Measurements from ENCODE around the gene HTRA3. TPM values are rescaled to one million over a fixed set of nuclear protein-coding genes. Genes with fewer than 3 reads are reported as not detected.

HTRA3 gene
- polyA plus RNA-seq, 4 donors, result 8.2 to 16.7 (median 10.7) TPM

DNA sequence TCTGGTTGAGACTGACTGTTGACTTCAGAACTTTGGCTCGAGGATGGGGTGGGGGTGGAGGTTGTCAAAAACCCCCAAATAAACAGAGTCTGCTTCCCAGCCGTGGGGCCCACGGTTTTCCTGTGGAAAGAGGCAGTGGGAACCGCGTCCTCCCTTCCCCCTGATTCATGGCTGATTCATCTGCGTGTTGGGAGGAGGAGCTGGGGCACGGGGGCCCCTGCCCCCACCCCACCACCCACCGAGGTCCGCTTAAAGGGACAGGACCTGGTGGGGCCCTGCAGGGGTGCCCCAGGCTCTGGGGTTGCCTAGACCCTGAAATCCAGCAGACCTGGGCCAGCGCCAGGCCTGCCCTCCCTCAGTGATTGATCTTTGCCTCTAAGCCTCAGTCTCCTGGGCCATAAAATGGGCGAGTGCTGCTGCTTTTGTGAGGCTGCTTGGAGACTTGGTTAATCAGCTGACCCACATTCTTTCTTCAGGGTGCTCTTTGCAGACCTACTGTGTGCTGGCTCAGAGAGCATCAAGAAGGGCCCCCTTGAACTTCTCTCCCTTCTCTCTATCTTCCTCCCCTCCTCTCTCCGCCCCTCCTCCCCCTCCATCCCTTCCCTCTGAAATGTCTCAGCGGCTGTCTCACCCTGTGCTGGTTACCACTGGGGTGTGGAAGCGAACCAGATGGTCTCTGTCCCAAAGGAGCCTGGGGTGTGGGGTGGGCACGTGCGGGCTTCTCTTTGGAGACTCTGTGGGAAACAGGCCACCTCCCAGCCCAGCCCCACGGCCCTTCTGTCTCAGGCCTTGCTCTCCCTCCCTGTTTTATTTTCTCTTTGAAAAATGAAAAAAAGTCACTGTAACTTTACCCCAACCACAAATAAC, 9.1 kb downstream of the HTRA3 start:
- no peak for DNase-seq (ENCODE audit: low read depth in 4 of 4, low spot score in 2 of 4)

DNA sequence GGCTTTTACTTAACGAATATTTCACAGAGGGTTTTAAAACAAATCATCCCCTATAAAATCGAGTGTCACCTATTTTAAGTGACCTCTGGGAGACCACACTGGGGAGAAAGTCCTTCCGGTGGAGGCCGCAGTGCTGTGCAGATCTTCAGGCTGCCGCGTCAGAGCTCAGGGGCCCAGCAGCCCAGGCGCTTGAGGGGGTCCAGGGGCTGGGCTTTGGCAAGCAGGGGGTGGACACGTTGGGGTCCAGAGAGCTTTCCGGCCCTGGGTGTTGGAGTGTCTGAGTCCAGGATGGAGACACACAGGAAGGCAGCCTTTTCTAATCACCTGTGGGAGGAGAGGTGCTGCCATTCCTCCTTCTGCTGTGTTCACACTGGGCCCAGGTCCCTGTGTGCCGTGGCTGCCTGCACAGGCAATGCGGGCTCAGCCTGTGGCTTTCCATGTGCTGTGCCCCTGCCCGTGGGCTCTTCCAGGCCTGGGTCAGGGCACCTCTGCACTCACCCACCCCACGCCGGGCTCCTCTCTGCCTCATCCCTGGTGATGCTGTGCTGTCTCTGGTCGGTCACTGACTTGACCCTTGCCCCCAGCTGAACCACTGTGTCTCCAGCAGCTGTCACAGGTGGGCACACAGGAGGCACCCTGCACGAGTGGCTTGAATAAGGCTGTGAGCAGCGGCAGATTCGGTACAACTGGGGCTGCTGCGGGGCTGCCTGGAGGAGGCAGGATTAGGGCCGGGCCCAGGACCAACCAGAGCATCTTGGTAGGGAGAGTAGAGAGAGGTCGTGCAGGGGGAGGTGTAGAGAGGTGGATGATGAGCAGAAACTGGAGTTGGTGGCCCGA, 10.0 kb downstream of the HTRA3 start:
- DNase-seq (ENCODE audit: low read depth in 4 of 4, low spot score in 2 of 4), result no peak

GRCh38 chr4:8280158-8280875, 10.8 kb downstream of the HTRA3 start:
- no peak for DNase-seq (ENCODE audit: low read depth in 4 of 4, low spot score in 2 of 4)

GRCh38 chr4:8280876-8281440, 11.4 kb downstream of the HTRA3 start:
- DNase-seq (ENCODE audit: low read depth in 4 of 4, low spot score in 2 of 4), result no peak

GRCh38 chr4:8281519-8282133, 12.1 kb downstream of the HTRA3 start:
- DNase-seq (ENCODE audit: low read depth in 4 of 4, low spot score in 2 of 4), result no peak

DNA sequence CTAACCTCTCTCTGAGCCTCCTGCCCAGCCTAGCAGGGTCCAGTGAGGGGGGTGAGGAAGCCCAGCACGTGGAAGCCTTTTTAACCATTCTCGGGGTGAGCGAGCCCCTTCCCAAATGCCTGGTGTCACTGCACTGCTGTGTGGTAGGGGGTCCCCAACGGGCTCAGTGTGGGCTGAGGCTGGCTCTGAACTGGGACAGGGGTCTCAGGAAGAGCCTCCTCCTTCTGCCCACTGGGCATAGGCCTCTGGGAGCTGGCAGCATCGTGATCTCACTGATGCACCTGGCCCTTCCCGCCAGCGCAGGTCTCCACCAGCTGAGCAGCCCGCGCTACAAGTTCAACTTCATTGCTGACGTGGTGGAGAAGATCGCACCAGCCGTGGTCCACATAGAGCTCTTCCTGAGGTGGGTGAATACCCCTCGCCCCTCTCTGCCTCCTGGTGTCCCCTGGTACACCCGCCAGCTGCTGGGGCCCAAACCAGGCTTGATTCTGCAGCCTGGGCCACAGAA, 12.6 kb downstream of the HTRA3 start:
- no peak for DNase-seq (ENCODE audit: low read depth in 4 of 4, low spot score in 2 of 4)

DNA sequence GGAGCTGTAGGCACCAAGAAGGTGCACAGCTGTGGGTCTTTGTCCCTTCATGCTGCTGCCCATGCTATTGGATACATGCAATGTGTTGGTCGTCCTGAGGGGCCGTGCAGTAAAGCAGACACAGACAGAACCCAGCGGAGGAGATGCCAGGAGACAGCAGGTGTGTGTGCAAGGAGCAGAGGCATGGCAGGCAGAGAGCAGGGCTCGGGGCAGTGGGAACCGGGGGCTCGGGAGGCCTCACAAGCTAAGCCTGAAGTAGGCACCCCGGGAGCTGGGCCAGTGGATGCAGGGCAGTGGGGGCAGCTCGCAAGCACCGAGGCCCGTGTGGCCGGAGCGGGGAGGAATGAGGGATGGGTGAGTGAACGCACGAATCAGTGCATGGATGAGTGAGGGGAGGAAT, 13.2 kb downstream of the HTRA3 start:
- no peak for DNase-seq (ENCODE audit: low read depth in 4 of 4, low spot score in 2 of 4)

DNA sequence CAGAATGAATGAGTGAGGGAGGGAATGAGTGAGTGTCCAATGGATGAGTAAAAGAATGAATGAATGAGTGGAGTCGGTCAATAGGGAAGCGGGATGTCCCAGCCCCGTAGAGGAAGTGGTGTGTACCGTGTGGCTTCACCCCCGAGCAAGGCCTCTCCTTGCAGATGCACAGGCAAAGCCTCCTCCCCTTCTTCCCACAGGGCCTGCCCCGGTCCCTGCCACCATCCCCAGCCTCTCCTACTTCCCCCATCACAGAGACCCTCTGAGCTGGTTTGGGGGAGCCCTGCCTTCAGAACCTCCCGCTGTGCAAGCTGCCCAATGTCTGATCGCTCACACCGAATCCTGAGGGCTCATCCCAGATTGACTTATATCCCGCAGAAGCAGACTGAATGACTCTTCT, 13.6 kb downstream of the HTRA3 start:
- no peak for DNase-seq (ENCODE audit: low read depth in 4 of 4, low spot score in 2 of 4)

- DNase-seq (ENCODE audit: low read depth in 4 of 4, low spot score in 2 of 4), result no peak
Measured at GRCh38 chr4:8283631-8284121, 14.1 kb downstream of the HTRA3 start.

GRCh38 chr4:8284391-8284790, 14.8 kb downstream of the HTRA3 start:
- DNase-seq (ENCODE audit: low read depth in 4 of 4, low spot score in 2 of 4), result no peak

GRCh38 chr4:8285143-8285975, 15.8 kb downstream of the HTRA3 start:
- no peak for DNase-seq (ENCODE audit: low read depth in 4 of 4, low spot score in 2 of 4)

- no peak for DNase-seq (ENCODE audit: low read depth in 4 of 4, low spot score in 2 of 4)
Measured at GRCh38 chr4:8285976-8286718, 16.6 kb downstream of the HTRA3 start.

GRCh38 chr4:8286719-8287342, 17.3 kb downstream of the HTRA3 start:
- DNase-seq (ENCODE audit: low read depth in 4 of 4, low spot score in 2 of 4), result no peak

DNA sequence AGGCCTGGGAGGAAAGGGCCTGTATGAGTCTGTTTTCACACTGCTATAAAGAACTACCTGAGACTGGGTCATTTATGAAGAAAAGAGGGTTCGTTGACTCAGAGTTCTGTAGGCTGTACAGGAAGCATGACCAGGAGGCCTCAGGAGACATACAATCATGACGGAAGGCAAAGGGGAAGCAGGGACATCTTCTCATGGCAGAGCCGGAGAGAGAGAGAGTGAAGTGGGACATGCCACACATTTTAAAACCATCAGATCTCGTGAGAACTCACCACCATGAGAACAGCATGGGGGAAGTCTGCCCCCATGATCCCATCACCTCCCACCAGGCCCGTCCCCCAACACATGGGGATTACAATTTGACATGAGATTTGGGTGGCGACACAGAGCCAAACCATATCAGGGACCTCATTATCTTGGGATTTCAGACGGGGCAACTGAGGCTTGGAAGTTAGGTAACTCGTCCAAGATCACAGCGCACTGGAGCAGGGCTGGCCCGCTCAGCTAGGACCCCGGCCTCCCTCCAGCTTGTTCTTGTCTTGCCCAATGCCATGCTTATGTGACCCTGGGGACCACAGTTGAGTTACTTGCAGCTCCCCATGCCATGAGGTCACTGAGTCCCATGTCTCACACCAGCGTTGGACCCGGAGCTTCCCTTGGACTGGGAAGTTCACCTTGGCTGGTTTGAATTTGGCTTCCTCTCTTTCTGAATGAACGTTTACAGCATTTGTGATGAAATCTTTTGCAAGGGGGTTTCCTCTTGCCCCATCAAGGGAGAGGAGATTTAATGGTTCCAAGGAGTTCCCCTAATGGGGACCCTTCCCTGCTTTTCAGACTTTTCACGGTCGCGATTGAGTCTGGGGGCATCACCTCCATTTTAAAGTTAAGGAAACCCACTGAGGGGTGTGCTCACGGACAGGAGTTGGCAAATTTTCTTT, 18.1 kb downstream of the HTRA3 start:
- DNase-seq (ENCODE audit: low read depth in 4 of 4, low spot score in 2 of 4), result no peak

GRCh38 chr4:8289151-8289750, 19.7 kb downstream of the HTRA3 start:
- DNase-seq (ENCODE audit: low read depth in 4 of 4, low spot score in 2 of 4), result no peak

DNA sequence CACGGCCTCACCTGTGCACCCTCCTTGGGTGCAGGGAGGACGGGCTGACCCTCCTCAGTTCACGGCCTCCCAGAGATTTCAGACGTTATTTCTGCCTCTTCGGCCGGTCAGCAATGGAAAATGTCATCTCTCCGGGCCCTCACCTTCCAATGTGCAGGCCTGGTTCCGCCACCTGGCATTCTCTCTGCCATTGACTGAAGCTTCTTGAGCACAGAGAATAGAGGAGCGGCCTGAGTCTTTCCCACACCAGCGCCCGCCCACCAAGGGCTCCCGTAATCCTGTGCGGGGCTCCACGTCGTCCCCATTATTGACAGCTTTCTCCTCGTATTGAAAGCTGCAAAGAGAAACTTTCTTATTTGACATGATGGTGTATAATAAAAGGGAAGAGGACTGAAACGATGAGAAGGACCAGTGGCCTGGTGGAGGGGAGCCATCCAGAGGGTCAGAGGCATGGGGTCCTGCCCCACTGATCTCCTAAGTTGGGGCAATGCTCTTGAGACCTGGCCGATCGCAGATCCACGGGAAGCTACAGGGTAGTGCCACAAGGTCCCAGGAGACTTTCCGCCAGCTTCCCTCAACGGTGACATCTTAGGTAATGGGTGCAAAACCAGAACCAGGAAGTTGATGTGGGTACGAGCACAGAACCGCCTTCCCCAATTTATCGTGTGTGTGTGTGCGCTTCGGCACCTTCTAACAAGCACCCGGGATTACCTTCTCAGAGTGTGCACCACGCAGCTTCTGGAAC, 20.6 kb downstream of the HTRA3 start:
- DNase-seq (ENCODE audit: low read depth in 4 of 4, low spot score in 2 of 4), result no peak
